ENCODE measurements around the gene YWHAE. TPM values are rescaled to one million over a fixed set of nuclear protein-coding genes. Genes with fewer than 3 reads are reported as not detected.

YWHAE gene
- total RNA-seq, 1 experiment from 2014 or later = 537 TPM

DNA sequence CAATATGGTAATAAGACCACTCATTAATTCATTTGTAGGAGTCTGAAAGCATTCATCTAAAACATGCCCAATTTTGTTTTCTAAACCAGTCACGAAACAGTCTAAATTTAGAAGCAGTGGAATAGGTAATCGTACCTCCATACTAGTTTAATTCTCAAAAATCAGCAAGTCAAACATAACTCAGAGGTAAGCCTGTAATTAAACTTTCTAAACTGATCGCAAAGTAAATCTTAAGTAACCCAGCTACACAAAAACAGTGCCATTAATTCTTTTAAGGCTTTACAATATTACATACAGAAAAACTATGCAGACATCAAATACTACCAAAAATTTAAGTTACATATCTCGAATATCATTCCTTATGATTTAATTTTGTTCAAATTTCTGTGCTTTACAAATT, 31.4 kb downstream of the YWHAE start:
- CTCF ChIA-PET = no interaction called here
- in situ Hi-C loops (cut with HindIII; ENCODE audit: low pct_unique_long_range_greater_than_20kb, low sequenced_read_pairs) (no loop called here), intact Hi-C loops (cut with micrococcal nuclease; ENCODE audit: unreplicated experiment) (loop anchor here (10.0 kb wide), 1 partner anchor 86 kb away; the partner anchor contains the start of gene CRK)
- H3K36me3 ChIP-seq (ENCODE audit: control insufficient read depth, insufficient read depth, low read length) = peaks cover 11% of the 10 kb centered on the region
- no peak overlapping the region for H3K27ac ChIP-seq (ENCODE audit: low read length)
- H3K4me3 ChIP-seq (ENCODE audit: low read depth in 2 of 2, low read length in 2 of 2) = no peak overlapping the region
- ATAC-seq (no peak), DNase-seq (ENCODE audit: low read depth, low spot score) (no peak)
- peaks cover 36% of the 10 kb centered on the region for H3K4me1 ChIP-seq (ENCODE audit: control insufficient read depth, insufficient read depth, low read length)
- BruUV-seq (replicated peaks) = no TSS peak
- POLR2A ChIA-PET = no interaction called here
- no peaks in the 10 kb centered on the region for H3K9me3 ChIP-seq (ENCODE audit: control insufficient read depth, insufficient read depth, low read depth, low read length)
- TF ChIP-seq SIN3A (IDR thresholded peaks at IDR 0.05; ENCODE audit: borderline replicate concordance, insufficient read depth, low read depth, low read length) (no peak), POLR2AphosphoS5 (IDR thresholded peaks at IDR 0.05; ENCODE audit: low read depth, low read length) (no peak), TCF7L2 (IDR thresholded peaks at IDR 0.05; ENCODE audit: low read depth, low read length) (no peak)
- TF ChIP-seq, protein P1, sequence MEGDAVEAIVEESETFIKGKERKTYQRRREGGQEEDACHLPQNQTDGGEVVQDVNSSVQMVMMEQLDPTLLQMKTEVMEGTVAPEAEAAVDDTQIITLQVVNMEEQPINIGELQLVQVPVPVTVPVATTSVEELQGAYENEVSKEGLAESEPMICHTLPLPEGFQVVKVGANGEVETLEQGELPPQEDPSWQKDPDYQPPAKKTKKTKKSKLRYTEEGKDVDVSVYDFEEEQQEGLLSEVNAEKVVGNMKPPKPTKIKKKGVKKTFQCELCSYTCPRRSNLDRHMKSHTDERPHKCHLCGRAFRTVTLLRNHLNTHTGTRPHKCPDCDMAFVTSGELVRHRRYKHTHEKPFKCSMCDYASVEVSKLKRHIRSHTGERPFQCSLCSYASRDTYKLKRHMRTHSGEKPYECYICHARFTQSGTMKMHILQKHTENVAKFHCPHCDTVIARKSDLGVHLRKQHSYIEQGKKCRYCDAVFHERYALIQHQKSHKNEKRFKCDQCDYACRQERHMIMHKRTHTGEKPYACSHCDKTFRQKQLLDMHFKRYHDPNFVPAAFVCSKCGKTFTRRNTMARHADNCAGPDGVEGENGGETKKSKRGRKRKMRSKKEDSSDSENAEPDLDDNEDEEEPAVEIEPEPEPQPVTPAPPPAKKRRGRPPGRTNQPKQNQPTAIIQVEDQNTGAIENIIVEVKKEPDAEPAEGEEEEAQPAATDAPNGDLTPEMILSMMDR (IDR thresholded peaks at IDR 0.05) = no peak
- TF ChIP-seq, protein P2, sequence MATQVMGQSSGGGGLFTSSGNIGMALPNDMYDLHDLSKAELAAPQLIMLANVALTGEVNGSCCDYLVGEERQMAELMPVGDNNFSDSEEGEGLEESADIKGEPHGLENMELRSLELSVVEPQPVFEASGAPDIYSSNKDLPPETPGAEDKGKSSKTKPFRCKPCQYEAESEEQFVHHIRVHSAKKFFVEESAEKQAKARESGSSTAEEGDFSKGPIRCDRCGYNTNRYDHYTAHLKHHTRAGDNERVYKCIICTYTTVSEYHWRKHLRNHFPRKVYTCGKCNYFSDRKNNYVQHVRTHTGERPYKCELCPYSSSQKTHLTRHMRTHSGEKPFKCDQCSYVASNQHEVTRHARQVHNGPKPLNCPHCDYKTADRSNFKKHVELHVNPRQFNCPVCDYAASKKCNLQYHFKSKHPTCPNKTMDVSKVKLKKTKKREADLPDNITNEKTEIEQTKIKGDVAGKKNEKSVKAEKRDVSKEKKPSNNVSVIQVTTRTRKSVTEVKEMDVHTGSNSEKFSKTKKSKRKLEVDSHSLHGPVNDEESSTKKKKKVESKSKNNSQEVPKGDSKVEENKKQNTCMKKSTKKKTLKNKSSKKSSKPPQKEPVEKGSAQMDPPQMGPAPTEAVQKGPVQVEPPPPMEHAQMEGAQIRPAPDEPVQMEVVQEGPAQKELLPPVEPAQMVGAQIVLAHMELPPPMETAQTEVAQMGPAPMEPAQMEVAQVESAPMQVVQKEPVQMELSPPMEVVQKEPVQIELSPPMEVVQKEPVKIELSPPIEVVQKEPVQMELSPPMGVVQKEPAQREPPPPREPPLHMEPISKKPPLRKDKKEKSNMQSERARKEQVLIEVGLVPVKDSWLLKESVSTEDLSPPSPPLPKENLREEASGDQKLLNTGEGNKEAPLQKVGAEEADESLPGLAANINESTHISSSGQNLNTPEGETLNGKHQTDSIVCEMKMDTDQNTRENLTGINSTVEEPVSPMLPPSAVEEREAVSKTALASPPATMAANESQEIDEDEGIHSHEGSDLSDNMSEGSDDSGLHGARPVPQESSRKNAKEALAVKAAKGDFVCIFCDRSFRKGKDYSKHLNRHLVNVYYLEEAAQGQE (IDR thresholded peaks at IDR 0.05; ENCODE audit: insufficient read depth in 1 of 2, low read depth in 2 of 2, low read length in 1 of 2) = no peak
- no peaks in the 10 kb centered on the region for H3K27me3 ChIP-seq (ENCODE audit: control insufficient read depth, insufficient read depth, low read length)

- Histone ChIP-seq H3K36me3 (ENCODE audit: control insufficient read depth, insufficient read depth, low read length) (peaks cover 13% of the 10 kb centered on the region), H3K9me3 (ENCODE audit: control insufficient read depth, insufficient read depth, low read depth, low read length) (no peaks in the 10 kb centered on the region), H3K4me3 (ENCODE audit: low read depth in 2 of 2, low read length in 2 of 2) (no peak overlapping the region), H3K27ac (ENCODE audit: low read length) (no peak overlapping the region), H3K4me1 (ENCODE audit: control insufficient read depth, insufficient read depth, low read length) (peaks cover 41% of the 10 kb centered on the region), H3K27me3 (ENCODE audit: control insufficient read depth, insufficient read depth, low read length) (no peaks in the 10 kb centered on the region)
- intact Hi-C loops (cut with micrococcal nuclease; ENCODE audit: unreplicated experiment) (loop anchor here (10.0 kb wide), 1 partner anchor 87 kb away; the partner anchor contains the start of gene CRK), in situ Hi-C loops (cut with HindIII; ENCODE audit: low pct_unique_long_range_greater_than_20kb, low sequenced_read_pairs) (no loop called here)
- no peak for DNase-seq (ENCODE audit: low read depth, low spot score)
- ChIA-PET CTCF (no interaction called here), POLR2A (interaction anchor here (0.6 kb wide), 1 partner anchor 38 kb away, joined by 3 read pairs; no protein-coding TSS in a partner anchor)
- TF ChIP-seq POLR2AphosphoS5 (IDR thresholded peaks at IDR 0.05; ENCODE audit: low read depth, low read length) (no peak), TCF7L2 (IDR thresholded peaks at IDR 0.05; ENCODE audit: low read depth, low read length) (no peak), SIN3A (IDR thresholded peaks at IDR 0.05; ENCODE audit: borderline replicate concordance, insufficient read depth, low read depth, low read length) (no peak)
- TF ChIP-seq, protein P2 (IDR thresholded peaks at IDR 0.05; ENCODE audit: insufficient read depth in 1 of 2, low read depth in 2 of 2, low read length in 1 of 2) = no peak
- TF ChIP-seq, protein P1 (IDR thresholded peaks at IDR 0.05) = no peak
- no peak for ATAC-seq
- BruUV-seq (replicated peaks) = no TSS peak
Measured at GRCh38 chr17:1367351-1367745, 32.7 kb downstream of the YWHAE start.

Data from Panc1 (cell line).